HEK293 (cell line): Measurements from ENCODE around the gene ZNF71.

ENCODE experiments used
- CTCF ChIA-PET: fragments of 350-600 bp; formaldehyde crosslinking; extraction: SDS; loops from one replicate; lab custom pipeline; 2021; ENCODE audit warnings: antibody characterized with exemption; lab: Yijun Ruan, JAX
- POLR2A ChIA-PET: fragments of 300-600 bp; formaldehyde crosslinking; extraction: SDS; loops from one replicate; lab custom pipeline; 2020; ENCODE audit warnings: antibody characterized with exemption, inconsistent platforms; lab: Yijun Ruan, JAX
- H3K27ac ChIP-seq: fragments of 200-500 bp; sonication (Bioruptor generic); 2 replicates; pipeline ENCODE4 v1.5.1; 2014; ENCODE audit warnings: low read depth, low read length, control low read depth, inconsistent platforms; ENCODE audit errors: extremely low read depth
- H3K36me3 ChIP-seq, 2 experiments: fragments of 200-500 bp in 1 of 2; sonication (Bioruptor generic) in 1 of 2; 1 replicate in 1 of 2; 2 replicates in 1 of 2; pipeline ENCODE4 v1.5.1; 2014 to 2017; ENCODE audit warnings: inconsistent platforms in 2 of 2, low read length in 2 of 2; ENCODE audit not compliant: control insufficient read depth in 2 of 2, insufficient read depth in 1 of 2
- H3K4me1 ChIP-seq: fragments of 200-500 bp; sonication (Bioruptor generic); 2 replicates; pipeline ENCODE4 v1.5.1; 2014; ENCODE audit warnings: mild to moderate bottlenecking, low read length, inconsistent platforms; ENCODE audit not compliant: control insufficient read depth, insufficient read depth
- H3K4me3 ChIP-seq: 2 replicates; pipeline ENCODE4 v1.5.1; 2011; ENCODE audit warnings: low read depth, mild to moderate bottlenecking, control low read depth, low read length, moderate library complexity
- H3K9me3 ChIP-seq: fragments of 200-500 bp; sonication (Bioruptor generic); 2 replicates; pipeline ENCODE4 v1.5.1; 2014; ENCODE audit warnings: low read depth, low read length, inconsistent platforms; ENCODE audit not compliant: control insufficient read depth, insufficient read depth
- KLF1 ChIP-seq: fragments of 450-650 bp; formaldehyde crosslinking; IDR thresholded peaks from 2 replicates; pipeline ENCODE4 v1.5.1; 2016; ENCODE audit warnings: missing biosample characterization, missing genetic modification characterization
- SCRT2 ChIP-seq: fragments of 450-650 bp; formaldehyde crosslinking; IDR thresholded peaks from 2 replicates; pipeline ENCODE4 v1.5.1; 2016; ENCODE audit warnings: missing biosample characterization, missing genetic modification characterization
- SP2 ChIP-seq: fragments of 450-650 bp; formaldehyde crosslinking; IDR thresholded peaks from 2 replicates; pipeline ENCODE4 v1.5.1; 2016; ENCODE audit warnings: missing biosample characterization, missing genetic modification characterization
- SP3 ChIP-seq: fragments of 450-650 bp; formaldehyde crosslinking; IDR thresholded peaks from 2 replicates; pipeline ENCODE4 v1.5.1; 2016; ENCODE audit warnings: missing biosample characterization, missing genetic modification characterization
- TRIM28 ChIP-seq: IDR thresholded peaks from 2 replicates; pipeline ENCODE4 v1.6.1; 2011; ENCODE audit warnings: low read length, control low read depth, borderline replicate concordance
- ZBTB20 ChIP-seq: fragments of 450-650 bp; formaldehyde crosslinking; IDR thresholded peaks from 2 replicates; pipeline ENCODE4 v1.5.1; 2016; ENCODE audit warnings: missing biosample characterization, missing genetic modification characterization
- ZBTB8A ChIP-seq: fragments of 450-650 bp; formaldehyde crosslinking; IDR thresholded peaks from 2 replicates; pipeline ENCODE4 v1.5.1; 2016; ENCODE audit warnings: missing biosample characterization, missing genetic modification characterization
- ZNF157 ChIP-seq: fragments of 450-650 bp; formaldehyde crosslinking; IDR thresholded peaks from 2 replicates; pipeline ENCODE4 v1.5.1; 2016; ENCODE audit warnings: missing biosample characterization, missing genetic modification characterization
- ZNF184 ChIP-seq: fragments of 450-650 bp; IDR thresholded peaks from 2 replicates; pipeline ENCODE4 v1.5.1; 2018; ENCODE audit warnings: missing biosample characterization, mild to moderate bottlenecking, missing genetic modification characterization
- ZNF302 ChIP-seq: fragments of 450-650 bp; formaldehyde crosslinking; IDR thresholded peaks from 2 replicates; pipeline ENCODE4 v1.5.1; 2016; ENCODE audit warnings: missing biosample characterization, missing genetic modification characterization, low read depth
- ZNF335 ChIP-seq: fragments of 450-650 bp; formaldehyde crosslinking; conservative IDR thresholded peaks from 2 replicates; pipeline ENCODE4 v1.5.1; 2016; ENCODE audit warnings: missing biosample characterization, missing genetic modification characterization
- ZNF341 ChIP-seq: fragments of 450-650 bp; formaldehyde crosslinking; IDR thresholded peaks from 2 replicates; pipeline ENCODE4; 2016; ENCODE audit warnings: low read depth, missing biosample characterization, missing genetic modification characterization
- ZNF394 ChIP-seq: fragments of 450-650 bp; formaldehyde crosslinking; IDR thresholded peaks from 2 replicates; pipeline ENCODE4 v1.5.1; 2016; ENCODE audit warnings: missing biosample characterization, missing genetic modification characterization, mild to moderate bottlenecking, moderate library complexity, borderline replicate concordance
- ZNF416 ChIP-seq: fragments of 450-650 bp; formaldehyde crosslinking; IDR thresholded peaks from 2 replicates; pipeline ENCODE4 v1.5.1; 2016; ENCODE audit warnings: missing biosample characterization, missing genetic modification characterization
- ZNF426 ChIP-seq: fragments of 450-650 bp; formaldehyde crosslinking; IDR thresholded peaks from 2 replicates; pipeline ENCODE4 v1.5.1; 2017; ENCODE audit warnings: missing biosample characterization, missing genetic modification characterization, mild to moderate bottlenecking, inconsistent platforms, moderate library complexity
- ZNF48 ChIP-seq: fragments of 450-650 bp; formaldehyde crosslinking; IDR thresholded peaks from 2 replicates; pipeline ENCODE4 v1.5.1; 2016; ENCODE audit warnings: missing biosample characterization, missing genetic modification characterization
- ZNF549 ChIP-seq: fragments of 450-650 bp; IDR thresholded peaks from 2 replicates; pipeline ENCODE4 v1.5.1; 2018; ENCODE audit warnings: missing biosample characterization, missing genetic modification characterization, mild to moderate bottlenecking, inconsistent platforms, moderate library complexity
- ZNF560 ChIP-seq: fragments of 450-650 bp; formaldehyde crosslinking; IDR thresholded peaks from 2 replicates; pipeline ENCODE4 v1.5.1; 2017; ENCODE audit warnings: missing biosample characterization, missing genetic modification characterization, borderline replicate concordance
- ZNF585B ChIP-seq: fragments of 450-650 bp; formaldehyde crosslinking; IDR thresholded peaks from 2 replicates; pipeline ENCODE4 v1.5.1; 2016; ENCODE audit warnings: missing biosample characterization, missing genetic modification characterization
- ZNF707 ChIP-seq: fragments of 450-650 bp; formaldehyde crosslinking; IDR thresholded peaks from 2 replicates; pipeline ENCODE4 v1.5.1; 2016; ENCODE audit warnings: missing biosample characterization, missing genetic modification characterization
- ZNF76 ChIP-seq: fragments of 450-650 bp; formaldehyde crosslinking; IDR thresholded peaks from 2 replicates; pipeline ENCODE4; 2016; ENCODE audit warnings: low read depth, missing biosample characterization, missing genetic modification characterization, borderline replicate concordance
- TF ChIP-seq, protein P1 (sequence below): fragments of 450-650 bp; formaldehyde crosslinking; IDR thresholded peaks from 2 replicates; pipeline ENCODE4 v1.5.1; 2016; ENCODE audit warnings: missing biosample characterization, missing genetic modification characterization
- TF ChIP-seq, protein P2 (sequence below): fragments of 450-650 bp; IDR thresholded peaks from 2 replicates; pipeline ENCODE4 v1.5.1; 2018; ENCODE audit warnings: missing biosample characterization, mild to moderate bottlenecking, missing genetic modification characterization
- TF ChIP-seq, protein P3 (sequence below): fragments of 450-650 bp; formaldehyde crosslinking; IDR thresholded peaks from 2 replicates; pipeline ENCODE4 v1.5.1; 2016; ENCODE audit warnings: missing biosample characterization, missing genetic modification characterization
- TF ChIP-seq, protein P4 (sequence below): fragments of 450-650 bp; formaldehyde crosslinking; IDR thresholded peaks from 2 replicates; pipeline ENCODE4 v1.5.1; 2016; ENCODE audit warnings: missing biosample characterization, missing genetic modification characterization
- TF ChIP-seq, protein P5 (sequence below): fragments of 450-650 bp; formaldehyde crosslinking; IDR thresholded peaks from 2 replicates; pipeline ENCODE4 v1.5.0; 2017; ENCODE audit warnings: missing biosample characterization, missing genetic modification characterization, borderline replicate concordance

ZNF71 gene

DNA sequence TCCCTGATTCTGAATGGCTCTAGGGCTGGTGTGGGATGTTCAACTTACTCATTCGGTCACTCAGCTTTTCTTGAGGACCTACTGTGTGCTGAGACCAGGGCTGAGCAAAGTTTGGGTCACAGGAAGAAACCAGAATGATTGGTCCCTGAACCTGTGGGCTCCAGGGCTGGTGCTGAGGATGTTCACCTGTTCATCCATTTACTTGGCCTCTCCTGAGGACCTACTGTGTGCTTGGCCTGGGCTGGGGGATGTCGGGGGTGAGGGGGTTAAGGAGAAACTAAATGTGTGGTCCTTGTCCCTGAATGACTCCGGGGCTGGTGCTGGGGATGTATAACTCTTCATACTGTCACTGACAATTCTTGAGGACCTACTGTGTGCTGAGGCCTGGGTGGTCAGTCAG is 66.1 kb downstream of the ZNF71 start:
- Histone ChIP-seq H3K9me3 (no peaks in the 10 kb centered on the region), H3K27ac (no peak overlapping the region), H3K4me3 (no peak overlapping the region), H3K4me1 (no peaks in the 10 kb centered on the region), H3K36me3 (no peaks in the 10 kb centered on the region)
- ChIA-PET CTCF (interaction anchor here (0.6 kb wide), 2 partner anchors 214 to 472 kb away, joined by 4 read pairs; no protein-coding TSS in a partner anchor), POLR2A (no interaction called here)
- TF ChIP-seq, protein P1, sequence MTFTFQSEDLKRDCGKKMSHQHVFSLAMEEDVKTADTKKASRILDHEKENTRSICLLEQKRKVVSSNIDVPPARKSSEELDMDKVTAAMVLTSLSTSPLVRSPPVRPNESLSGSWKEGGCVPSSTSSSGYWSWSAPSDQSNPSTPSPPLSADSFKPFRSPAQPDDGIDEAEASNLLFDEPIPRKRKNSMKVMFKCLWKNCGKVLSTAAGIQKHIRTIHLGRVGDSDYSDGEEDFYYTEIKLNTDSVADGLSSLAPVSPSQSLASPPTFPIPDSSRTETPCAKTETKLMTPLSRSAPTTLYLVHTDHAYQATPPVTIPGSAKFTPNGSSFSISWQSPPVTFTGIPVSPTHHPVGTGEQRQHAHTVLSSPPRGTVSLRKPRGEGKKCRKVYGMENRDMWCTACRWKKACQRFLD (tag by site-specific recombination) = no peak
- TF ChIP-seq SP3 (tag by site-specific recombination) = no peak
- no peak for TF ChIP-seq SP2 (tag by site-specific recombination)
- no peak for TF ChIP-seq ZNF302 (tag by site-specific recombination)
- TF ChIP-seq ZNF76 = no peak
- TF ChIP-seq, protein P2, sequence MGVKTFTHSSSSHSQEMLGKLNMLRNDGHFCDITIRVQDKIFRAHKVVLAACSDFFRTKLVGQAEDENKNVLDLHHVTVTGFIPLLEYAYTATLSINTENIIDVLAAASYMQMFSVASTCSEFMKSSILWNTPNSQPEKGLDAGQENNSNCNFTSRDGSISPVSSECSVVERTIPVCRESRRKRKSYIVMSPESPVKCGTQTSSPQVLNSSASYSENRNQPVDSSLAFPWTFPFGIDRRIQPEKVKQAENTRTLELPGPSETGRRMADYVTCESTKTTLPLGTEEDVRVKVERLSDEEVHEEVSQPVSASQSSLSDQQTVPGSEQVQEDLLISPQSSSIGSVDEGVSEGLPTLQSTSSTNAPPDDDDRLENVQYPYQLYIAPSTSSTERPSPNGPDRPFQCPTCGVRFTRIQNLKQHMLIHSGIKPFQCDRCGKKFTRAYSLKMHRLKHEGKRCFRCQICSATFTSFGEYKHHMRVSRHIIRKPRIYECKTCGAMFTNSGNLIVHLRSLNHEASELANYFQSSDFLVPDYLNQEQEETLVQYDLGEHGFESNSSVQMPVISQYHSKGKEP (tag by site-specific recombination) = no peak
- no peak for TF ChIP-seq KLF1
- TF ChIP-seq ZNF426 (tag by site-specific recombination) = no peak
- TF ChIP-seq ZBTB8A (tag by site-specific recombination) = no peak
- TF ChIP-seq ZNF335 = no peak
- TF ChIP-seq ZNF48 (tag by site-specific recombination) = no peak
- TF ChIP-seq ZNF585B (tag by site-specific recombination) = no peak

DNA sequence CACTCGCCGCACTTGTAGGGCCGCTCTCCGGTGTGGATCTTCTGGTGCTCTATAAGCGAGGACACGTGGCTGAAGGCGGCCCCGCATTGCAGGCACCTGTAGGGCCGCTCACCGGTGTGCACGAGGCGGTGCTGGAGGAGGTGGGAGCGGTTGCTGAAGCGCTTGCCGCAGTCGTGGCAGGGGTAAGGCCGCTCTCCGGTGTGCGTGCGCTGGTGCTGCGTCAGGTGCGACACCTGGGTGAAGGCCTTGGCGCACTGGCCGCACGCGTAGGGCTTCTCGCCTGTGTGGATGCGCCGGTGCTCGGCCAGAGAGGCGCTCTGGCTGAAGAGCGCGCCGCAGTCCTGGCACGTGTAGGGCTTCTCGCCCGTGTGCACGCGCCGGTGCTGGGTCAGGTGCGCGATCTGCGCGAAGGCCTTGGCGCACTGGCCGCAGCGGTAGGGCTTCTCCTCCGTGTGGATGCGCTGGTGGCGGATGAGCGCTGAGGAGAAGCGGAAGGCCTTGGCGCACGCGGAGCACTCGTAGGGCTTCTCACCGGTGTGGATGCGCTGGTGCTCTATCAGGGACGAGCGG is 68.9 kb downstream of the ZNF71 start:
- Histone ChIP-seq H3K9me3 (peaks cover 2% of the 10 kb centered on the region; the same call in 1 of the 2 replicates), H3K4me3 (no peak overlapping the region), H3K4me1 (no peaks in the 10 kb centered on the region), H3K36me3 (no peaks in the 10 kb centered on the region), H3K27ac (no peak overlapping the region)
- POLR2A ChIA-PET = no interaction called here
- CTCF ChIA-PET = no interaction called here
- TF ChIP-seq SCRT2 (tag by site-specific recombination) (no peak), ZNF157 (tag by site-specific recombination) (no peak), ZNF394 (tag by site-specific recombination) (no peak), ZNF560 (tag by site-specific recombination) (no peak), ZNF707 (tag by site-specific recombination) (no peak), ZNF549 (tag by site-specific recombination) (no peak), ZNF416 (tag by site-specific recombination) (no peak), ZBTB20 (no peak), ZNF184 (tag by site-specific recombination) (no peak), ZNF341 (tag by site-specific recombination) (no peak), TRIM28 (no peak)
- TF ChIP-seq, protein P3, sequence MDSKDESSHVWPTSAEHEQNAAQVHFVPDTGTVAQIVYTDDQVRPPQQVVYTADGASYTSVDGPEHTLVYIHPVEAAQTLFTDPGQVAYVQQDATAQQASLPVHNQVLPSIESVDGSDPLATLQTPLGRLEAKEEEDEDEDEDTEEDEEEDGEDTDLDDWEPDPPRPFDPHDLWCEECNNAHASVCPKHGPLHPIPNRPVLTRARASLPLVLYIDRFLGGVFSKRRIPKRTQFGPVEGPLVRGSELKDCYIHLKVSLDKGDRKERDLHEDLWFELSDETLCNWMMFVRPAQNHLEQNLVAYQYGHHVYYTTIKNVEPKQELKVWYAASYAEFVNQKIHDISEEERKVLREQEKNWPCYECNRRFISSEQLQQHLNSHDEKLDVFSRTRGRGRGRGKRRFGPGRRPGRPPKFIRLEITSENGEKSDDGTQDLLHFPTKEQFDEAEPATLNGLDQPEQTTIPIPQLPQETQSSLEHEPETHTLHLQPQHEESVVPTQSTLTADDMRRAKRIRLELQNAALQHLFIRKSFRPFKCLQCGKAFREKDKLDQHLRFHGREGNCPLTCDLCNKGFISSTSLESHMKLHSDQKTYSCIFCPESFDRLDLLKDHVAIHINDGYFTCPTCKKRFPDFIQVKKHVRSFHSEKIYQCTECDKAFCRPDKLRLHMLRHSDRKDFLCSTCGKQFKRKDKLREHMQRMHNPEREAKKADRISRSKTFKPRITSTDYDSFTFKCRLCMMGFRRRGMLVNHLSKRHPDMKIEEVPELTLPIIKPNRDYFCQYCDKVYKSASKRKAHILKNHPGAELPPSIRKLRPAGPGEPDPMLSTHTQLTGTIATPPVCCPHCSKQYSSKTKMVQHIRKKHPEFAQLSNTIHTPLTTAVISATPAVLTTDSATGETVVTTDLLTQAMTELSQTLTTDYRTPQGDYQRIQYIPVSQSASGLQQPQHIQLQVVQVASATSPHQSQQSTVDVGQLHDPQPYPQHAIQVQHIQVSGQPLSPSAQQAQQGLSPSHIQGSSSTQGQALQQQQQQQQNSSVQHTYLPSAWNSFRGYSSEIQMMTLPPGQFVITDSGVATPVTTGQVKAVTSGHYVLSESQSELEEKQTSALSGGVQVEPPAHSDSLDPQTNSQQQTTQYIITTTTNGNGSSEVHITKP (tag by site-specific recombination) = no peak
- TF ChIP-seq, protein P4, sequence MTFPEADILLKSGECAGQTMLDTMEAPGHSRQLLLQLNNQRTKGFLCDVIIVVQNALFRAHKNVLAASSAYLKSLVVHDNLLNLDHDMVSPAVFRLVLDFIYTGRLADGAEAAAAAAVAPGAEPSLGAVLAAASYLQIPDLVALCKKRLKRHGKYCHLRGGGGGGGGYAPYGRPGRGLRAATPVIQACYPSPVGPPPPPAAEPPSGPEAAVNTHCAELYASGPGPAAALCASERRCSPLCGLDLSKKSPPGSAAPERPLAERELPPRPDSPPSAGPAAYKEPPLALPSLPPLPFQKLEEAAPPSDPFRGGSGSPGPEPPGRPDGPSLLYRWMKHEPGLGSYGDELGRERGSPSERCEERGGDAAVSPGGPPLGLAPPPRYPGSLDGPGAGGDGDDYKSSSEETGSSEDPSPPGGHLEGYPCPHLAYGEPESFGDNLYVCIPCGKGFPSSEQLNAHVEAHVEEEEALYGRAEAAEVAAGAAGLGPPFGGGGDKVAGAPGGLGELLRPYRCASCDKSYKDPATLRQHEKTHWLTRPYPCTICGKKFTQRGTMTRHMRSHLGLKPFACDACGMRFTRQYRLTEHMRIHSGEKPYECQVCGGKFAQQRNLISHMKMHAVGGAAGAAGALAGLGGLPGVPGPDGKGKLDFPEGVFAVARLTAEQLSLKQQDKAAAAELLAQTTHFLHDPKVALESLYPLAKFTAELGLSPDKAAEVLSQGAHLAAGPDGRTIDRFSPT (tag by site-specific recombination) = no peak
- TF ChIP-seq, protein P5, sequence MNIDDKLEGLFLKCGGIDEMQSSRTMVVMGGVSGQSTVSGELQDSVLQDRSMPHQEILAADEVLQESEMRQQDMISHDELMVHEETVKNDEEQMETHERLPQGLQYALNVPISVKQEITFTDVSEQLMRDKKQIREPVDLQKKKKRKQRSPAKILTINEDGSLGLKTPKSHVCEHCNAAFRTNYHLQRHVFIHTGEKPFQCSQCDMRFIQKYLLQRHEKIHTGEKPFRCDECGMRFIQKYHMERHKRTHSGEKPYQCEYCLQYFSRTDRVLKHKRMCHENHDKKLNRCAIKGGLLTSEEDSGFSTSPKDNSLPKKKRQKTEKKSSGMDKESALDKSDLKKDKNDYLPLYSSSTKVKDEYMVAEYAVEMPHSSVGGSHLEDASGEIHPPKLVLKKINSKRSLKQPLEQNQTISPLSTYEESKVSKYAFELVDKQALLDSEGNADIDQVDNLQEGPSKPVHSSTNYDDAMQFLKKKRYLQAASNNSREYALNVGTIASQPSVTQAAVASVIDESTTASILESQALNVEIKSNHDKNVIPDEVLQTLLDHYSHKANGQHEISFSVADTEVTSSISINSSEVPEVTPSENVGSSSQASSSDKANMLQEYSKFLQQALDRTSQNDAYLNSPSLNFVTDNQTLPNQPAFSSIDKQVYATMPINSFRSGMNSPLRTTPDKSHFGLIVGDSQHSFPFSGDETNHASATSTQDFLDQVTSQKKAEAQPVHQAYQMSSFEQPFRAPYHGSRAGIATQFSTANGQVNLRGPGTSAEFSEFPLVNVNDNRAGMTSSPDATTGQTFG = no peak
